RWPE2 (cell line): ENCODE measurements around the gene HAO1.

ENCODE experiments used
- ATAC-seq: fragments of 200-7000 bp; cut with Tn5 transposase; 3 replicates; pipeline ENCODE4 v1.9.1; 2021; ENCODE audit warnings: low read depth
- DNase-seq: peaks from one replicate; pipeline ENCODE4 v3.0.0-alpha.2; 2020; ENCODE audit warnings: low spot score
- H3K27ac ChIP-seq: fragments of 450-650 bp; 2 replicates; pipeline ENCODE4 v1.5.1; 2017; ENCODE audit warnings: mild to moderate bottlenecking; ENCODE audit not compliant: poor library complexity, severe bottlenecking
- H3K27me3 ChIP-seq: fragments of 250-450 bp; sonication (Bioruptor Pico); 2 replicates; pipeline ENCODE4 v1.5.1; 2021; ENCODE audit warnings: mild to moderate bottlenecking, moderate library complexity; ENCODE audit not compliant: insufficient read depth, poor library complexity, severe bottlenecking
- H3K36me3 ChIP-seq: fragments of 250-450 bp; sonication (Bioruptor Pico); 2 replicates; pipeline ENCODE4 v1.5.1; 2020; ENCODE audit warnings: low read depth, mild to moderate bottlenecking, moderate library complexity
- H3K4me1 ChIP-seq: fragments of 250-450 bp; sonication (Bioruptor Pico); 2 replicates; pipeline ENCODE4 v1.5.1; 2021; ENCODE audit warnings: mild to moderate bottlenecking, moderate library complexity; ENCODE audit not compliant: insufficient read depth, poor library complexity, severe bottlenecking
- H3K4me3 ChIP-seq: fragments of 250-450 bp; sonication (Bioruptor Pico); 2 replicates; pipeline ENCODE4 v1.5.1; 2021; ENCODE audit warnings: mild to moderate bottlenecking, moderate library complexity; ENCODE audit not compliant: severe bottlenecking
- H3K9me3 ChIP-seq: fragments of 250-450 bp; sonication (Bioruptor Pico); 2 replicates; pipeline ENCODE4 v1.5.1; 2021; ENCODE audit warnings: mild to moderate bottlenecking, moderate library complexity; ENCODE audit not compliant: severe bottlenecking
- CTCF ChIP-seq: fragments of 450-650 bp; IDR thresholded peaks from one replicate; pipeline ENCODE4 v1.5.1; 2017; ENCODE audit warnings: mild to moderate bottlenecking, moderate library complexity; ENCODE audit not compliant: poor library complexity, severe bottlenecking

The HAO1 gene

GRCh38 chr20:7879883-7880282 lies 60.4 kb downstream of the HAO1 start:
- no peaks in the 10 kb centered on the region for H3K27me3 ChIP-seq
- H3K4me1 ChIP-seq = no peaks in the 10 kb centered on the region
- H3K27ac ChIP-seq = no peak overlapping the region
- DNase-seq (no peak), ATAC-seq (peak; percentile 19; the same call in 1 of the 3 replicates)
- no peaks in the 10 kb centered on the region for H3K9me3 ChIP-seq
- no peak for TF ChIP-seq CTCF
- no peak overlapping the region for H3K4me3 ChIP-seq
- H3K36me3 ChIP-seq = no peaks in the 10 kb centered on the region

DNA sequence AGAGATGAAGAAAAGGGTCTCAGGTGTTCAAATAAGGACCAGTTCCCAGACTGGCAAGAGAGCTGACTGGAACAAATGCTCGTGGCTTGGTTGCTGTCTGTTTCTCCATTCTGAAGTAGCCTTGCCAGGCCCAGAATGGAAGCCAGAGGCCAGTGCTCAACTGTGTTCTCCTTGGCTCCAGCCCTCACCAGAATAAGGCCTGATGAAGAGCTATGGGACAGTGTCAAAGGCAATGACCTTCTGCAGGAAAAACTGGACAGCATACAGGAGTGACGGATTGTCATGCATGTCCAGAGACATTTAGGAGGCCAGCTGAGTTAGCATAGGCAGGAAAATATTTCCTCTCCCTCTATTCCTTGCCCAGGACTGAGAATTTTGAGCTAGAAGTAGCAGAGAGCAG lies 72.2 kb downstream of the HAO1 start:
- Histone ChIP-seq H3K27ac (no peak overlapping the region), H3K9me3 (no peaks in the 10 kb centered on the region), H3K4me3 (no peak overlapping the region), H3K36me3 (no peaks in the 10 kb centered on the region), H3K4me1 (no peaks in the 10 kb centered on the region), H3K27me3 (no peaks in the 10 kb centered on the region)
- ATAC-seq (no peak), DNase-seq (no peak)
- TF ChIP-seq CTCF = no peak

DNA sequence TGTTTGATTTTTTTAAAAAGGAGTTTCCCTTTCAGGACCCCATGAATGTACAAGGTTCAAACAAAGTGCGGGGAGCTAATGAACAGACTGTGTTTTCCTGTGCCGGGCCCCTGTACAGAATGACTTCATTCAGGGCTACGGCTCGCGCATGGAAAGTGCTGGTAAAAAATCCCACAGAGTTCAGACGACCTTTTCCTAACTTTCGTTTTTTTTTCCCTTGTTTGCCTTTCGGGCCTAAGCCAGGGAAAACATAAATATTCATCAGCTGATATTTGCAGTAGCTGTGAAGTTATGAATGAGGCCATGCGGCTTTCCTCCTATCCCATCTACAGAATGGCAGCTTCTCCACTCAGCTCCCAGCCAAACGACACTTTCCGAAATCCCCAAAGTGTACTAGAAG lies 74.0 kb downstream of the HAO1 start:
- H3K36me3 ChIP-seq = no peaks in the 10 kb centered on the region
- H3K4me1 ChIP-seq = no peaks in the 10 kb centered on the region
- no peak for ATAC-seq
- no peak for TF ChIP-seq CTCF
- H3K27me3 ChIP-seq = no peaks in the 10 kb centered on the region
- no peak overlapping the region for H3K4me3 ChIP-seq
- no peaks in the 10 kb centered on the region for H3K9me3 ChIP-seq
- no peak for DNase-seq
- H3K27ac ChIP-seq = no peak overlapping the region

DNA sequence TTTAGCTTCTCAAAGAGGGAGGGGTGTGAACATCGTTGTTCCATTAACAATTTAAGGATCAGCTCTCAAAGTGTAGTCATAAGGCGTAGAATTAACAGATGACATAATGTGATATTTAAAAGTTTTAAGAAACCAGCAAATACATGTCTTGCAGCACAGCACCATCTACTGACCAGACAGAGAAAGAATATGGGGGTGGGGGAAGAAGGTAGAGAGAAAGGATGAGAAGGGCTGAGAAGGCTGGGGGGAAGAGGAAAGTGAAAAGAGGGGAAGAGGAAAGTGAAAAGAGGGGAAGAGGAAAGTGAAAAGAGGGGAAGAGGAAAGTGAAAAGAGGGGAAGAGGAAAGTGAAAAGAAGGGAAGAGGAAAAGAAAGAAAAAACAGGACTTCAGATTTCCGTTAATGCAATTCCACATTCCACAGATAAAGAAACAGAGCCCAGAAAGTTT lies 80.9 kb downstream of the HAO1 start:
- peak; percentile 47; the same call in 2 of the 3 replicates for ATAC-seq
- no peaks in the 10 kb centered on the region for H3K27me3 ChIP-seq

More for the DNA sequence above, 80.9 kb downstream of the HAO1 start:
- H3K4me1 ChIP-seq = peaks cover 36% of the 10 kb centered on the region
- no peak for DNase-seq
- H3K9me3 ChIP-seq = no peaks in the 10 kb centered on the region
- H3K4me3 ChIP-seq = no peak overlapping the region
- H3K27ac ChIP-seq = peak overlapping the region; percentile 98
- peak; percentile 96 for TF ChIP-seq CTCF
- no peaks in the 10 kb centered on the region for H3K36me3 ChIP-seq
